Esophagus muscularis mucosa (tissue), 4 donors: ENCODE measurements around the gene FAM149B1.

Source experiments
- EP300 ChIP-seq: sonication (generic); formaldehyde crosslinking; IDR thresholded peaks from one replicate; pipeline ENCODE4 v1.6.1; 2017; ENCODE audit warnings: antibody characterized with exemption
- POLR2A ChIP-seq: fragments of 450-650 bp; IDR thresholded peaks from one replicate; pipeline ENCODE4 v1.6.1; 2017; ENCODE audit warnings: antibody characterized with exemption, moderate library complexity, mild to moderate bottlenecking, low read depth
- POLR2AphosphoS5 ChIP-seq, 2 donors: sonication (generic); formaldehyde crosslinking; IDR thresholded peaks; one replicate each; pipeline ENCODE4 v1.6.1; 2017; ENCODE audit warnings: antibody characterized with exemption in 2 of 2
- TF ChIP-seq, protein P1 (sequence below), 3 experiments: fragments of 200-600 bp in 2 of 3; fragments of 450-650 bp in 1 of 3; sonication (generic) in 2 of 3; IDR thresholded peaks; one replicate each; pipeline ENCODE4 v1.5.1; 2017 to 2019; ENCODE audit warnings: antibody characterized with exemption in 3 of 3, mild to moderate bottlenecking in 2 of 3, moderate library complexity in 1 of 3

DNA sequence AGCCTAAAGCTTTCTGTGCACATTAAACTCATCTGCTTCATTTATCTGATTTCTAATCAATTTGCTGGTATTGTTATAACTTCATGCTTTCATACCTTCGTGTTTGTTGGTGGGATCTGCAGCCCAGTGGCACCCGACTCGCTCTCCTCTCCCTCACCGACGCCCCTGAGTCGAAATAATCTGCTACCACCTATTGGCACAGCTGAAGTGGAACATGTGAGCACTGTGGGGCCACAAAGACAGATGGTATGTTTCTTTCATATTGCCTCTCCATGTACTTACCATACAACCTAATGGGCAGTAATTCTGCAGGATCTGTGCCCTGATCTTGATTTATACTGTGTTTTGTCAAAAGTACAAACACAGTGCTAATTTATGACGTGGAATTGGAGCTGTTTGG lies 66.8 kb downstream of the FAM149B1 start:
- TF ChIP-seq, protein P1, sequence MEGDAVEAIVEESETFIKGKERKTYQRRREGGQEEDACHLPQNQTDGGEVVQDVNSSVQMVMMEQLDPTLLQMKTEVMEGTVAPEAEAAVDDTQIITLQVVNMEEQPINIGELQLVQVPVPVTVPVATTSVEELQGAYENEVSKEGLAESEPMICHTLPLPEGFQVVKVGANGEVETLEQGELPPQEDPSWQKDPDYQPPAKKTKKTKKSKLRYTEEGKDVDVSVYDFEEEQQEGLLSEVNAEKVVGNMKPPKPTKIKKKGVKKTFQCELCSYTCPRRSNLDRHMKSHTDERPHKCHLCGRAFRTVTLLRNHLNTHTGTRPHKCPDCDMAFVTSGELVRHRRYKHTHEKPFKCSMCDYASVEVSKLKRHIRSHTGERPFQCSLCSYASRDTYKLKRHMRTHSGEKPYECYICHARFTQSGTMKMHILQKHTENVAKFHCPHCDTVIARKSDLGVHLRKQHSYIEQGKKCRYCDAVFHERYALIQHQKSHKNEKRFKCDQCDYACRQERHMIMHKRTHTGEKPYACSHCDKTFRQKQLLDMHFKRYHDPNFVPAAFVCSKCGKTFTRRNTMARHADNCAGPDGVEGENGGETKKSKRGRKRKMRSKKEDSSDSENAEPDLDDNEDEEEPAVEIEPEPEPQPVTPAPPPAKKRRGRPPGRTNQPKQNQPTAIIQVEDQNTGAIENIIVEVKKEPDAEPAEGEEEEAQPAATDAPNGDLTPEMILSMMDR (IDR thresholded peaks at IDR 0.05) = no peak
- TF ChIP-seq POLR2A (no peak), POLR2AphosphoS5 (IDR thresholded peaks at IDR 0.05) (no peak), EP300 (no peak)
